HG02943 (cell line): ENCODE results near the gene PALD1.

Experiments
- ATAC-seq: cut with Tn5 transposase; IDR thresholded peaks from one replicate; pipeline ENCODE4 v1.9.1; 2021; ENCODE audit warnings: mild to moderate bottlenecking, low read depth, moderate library complexity; ENCODE audit not compliant: unreplicated experiment

PALD1 gene

DNA sequence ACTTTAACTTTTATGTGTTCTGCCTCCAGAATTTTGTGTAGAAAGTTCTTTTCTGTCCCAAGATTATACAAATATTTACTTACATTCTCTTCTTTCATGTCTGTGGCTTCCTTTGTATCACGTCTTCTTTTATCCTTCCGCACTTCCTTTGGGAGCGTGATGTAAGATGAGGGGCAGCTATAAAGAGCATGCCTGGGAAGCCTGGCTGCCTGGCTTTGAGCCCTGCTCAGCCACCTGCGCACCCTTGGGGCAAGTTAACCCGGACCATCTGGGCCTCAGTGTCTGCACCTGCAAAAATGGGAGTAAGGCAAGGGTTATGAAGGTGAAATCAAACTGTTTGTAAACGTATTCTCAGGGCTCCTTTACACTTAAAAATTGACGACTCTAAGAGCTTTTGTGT, 25.2 kb downstream of the PALD1 start:
- no peak for ATAC-seq

DNA sequence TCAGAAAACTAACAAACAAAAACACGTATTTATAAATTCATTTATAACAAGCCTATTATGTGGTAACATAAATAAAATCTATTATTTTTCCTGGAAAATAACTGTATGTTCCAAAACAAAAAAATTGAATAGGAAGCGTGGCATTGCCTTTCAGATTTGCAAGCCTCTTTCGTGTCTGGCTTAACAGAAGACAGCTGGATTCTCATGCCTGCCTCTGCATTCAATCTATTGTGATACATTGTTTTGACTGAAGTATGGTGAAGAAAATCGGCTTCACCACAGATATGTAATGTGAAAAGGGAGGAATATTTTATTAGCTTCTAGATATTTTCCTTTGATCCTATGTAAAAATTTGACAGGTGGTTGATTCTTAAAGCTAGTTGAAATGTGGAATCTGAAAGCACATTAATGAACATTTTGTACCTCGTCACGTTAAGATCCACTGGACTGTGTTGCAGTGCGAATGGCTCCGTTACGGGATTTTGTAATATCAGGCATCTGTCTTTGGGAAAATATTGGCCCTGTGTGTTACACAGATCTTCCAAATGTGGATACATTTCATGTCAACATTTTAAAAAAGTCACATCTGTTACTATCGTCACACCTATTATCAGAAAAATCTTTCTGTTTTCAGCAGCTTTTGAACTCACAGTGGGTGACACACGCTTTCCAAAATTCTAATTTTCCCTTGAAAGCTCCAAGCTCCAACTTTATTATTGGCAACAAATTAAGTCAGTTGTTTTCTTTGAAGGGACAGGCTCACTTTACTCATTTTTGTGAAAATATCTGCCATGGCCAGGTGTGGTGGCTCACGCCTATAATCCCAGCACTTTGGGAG, 26.2 kb downstream of the PALD1 start:
- ATAC-seq: no peak

DNA sequence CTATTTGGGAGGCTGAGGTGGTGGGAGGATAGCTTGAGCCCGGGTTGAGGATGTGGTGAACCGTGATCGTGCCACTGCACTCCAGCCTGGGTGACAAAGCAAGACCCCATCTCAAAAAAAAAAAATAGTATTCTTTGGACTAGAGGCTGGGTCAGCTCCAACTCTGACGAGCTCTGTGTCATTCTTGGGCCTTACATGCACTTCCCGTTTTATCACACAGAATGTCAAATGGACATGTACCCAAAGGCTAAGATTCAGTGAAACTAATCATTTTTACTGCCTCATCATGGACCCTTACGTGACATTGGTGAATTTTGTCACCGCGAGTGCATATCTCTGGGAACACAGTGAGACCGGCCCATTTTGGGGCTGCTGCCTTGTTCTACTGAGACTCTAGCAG, 27.3 kb downstream of the PALD1 start:
- no peak for ATAC-seq

DNA sequence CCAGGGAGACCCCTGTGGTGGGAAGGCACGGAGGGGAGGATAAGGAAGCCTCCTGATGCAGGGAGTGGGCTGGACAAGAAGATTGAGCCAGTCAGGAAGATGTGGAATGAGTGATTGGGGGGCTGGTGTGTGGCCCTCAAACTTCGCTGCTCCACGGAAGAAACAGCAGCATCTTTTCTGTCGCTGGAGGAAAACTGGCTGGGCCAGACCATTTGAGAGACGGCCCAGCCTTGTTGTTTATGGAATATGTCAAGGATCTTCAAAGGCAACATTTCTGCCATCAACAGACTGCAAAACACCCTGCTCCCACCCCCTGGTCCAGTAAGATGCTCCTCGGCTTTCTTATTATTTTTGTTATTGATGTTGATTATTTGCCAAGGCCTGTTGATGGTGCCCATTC, 29.4 kb downstream of the PALD1 start:
- no peak for ATAC-seq

DNA sequence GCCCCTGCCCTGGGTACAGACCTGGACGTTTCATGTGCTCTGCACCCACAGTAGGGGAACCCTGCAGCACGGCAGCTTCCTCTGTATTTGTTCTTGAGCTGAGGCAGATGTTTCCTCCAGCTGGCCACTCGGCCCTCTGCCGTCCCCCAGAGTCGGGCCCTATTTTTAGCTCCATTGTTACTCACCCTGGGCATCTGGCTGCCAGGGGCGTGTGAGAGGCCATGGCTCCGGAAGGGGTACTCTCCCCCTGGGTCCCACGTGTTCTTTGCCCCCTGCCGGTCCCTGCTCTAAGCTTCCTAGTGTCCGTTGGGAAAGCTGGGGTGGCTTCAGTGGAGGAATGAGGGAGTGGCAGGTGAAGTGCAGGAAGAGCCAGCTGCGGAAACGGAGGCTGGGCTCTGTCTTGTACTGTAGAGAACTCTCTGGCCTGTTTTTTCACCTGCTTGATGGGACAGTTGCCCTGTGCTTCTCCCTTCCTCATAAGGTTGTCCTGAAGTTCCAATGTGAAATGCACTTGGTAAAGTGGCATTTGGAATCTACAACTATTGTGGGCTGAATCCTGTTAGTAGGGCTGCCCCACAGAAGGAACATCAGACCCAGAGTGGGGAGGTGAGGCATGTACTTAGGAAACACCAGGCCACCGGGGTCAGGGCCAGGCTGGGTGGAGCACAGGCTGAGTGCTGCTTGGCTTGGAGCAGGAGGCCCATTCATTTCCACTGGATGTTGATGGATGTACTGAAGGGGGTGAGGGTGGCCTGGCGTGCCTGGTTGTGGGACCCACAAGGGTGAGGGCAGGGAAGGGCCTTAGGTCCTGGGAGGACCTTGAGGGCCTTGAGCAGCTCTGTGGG, 30.6 kb downstream of the PALD1 start:
- ATAC-seq: no peak

DNA sequence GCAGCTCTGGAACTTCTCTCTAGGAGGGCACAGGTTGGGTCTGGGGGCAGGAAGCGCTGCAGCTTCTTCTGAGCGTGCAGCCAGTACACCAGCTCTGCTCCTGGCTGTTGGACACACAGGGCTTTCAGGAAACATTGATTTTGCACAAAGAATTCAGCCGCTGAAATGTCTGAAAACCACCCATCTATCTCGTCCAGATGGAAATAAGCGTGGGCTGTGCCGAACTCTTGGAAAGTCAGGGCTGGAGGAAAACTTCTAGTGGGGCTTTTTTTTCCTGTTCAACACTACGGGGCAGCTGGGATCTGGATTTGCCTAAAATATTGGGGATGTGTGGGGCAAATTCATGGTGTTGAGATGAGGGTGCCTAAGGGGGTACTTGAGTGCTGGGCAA, 31.2 kb downstream of the PALD1 start:
- ATAC-seq: no peak

DNA sequence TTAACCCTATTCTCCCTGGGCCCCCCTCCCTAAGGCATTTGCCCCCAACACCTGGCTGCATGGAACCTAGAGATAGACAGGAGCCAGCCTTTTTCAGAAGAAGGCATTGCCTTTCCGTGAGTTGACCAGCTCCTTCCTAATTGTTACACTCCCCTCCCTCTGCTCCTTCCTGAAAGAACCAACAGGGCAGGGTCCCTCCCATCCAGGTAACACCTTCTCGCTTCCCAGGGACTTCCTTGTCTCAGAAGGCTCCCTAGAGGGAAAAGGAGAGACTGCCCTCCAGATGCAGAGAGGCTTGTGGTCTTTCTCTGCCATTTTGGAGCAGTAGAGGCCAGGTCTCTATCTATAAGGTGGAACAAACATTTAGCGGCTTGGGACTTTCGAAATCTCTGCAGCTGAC, 31.9 kb downstream of the PALD1 start:
- no peak for ATAC-seq

DNA sequence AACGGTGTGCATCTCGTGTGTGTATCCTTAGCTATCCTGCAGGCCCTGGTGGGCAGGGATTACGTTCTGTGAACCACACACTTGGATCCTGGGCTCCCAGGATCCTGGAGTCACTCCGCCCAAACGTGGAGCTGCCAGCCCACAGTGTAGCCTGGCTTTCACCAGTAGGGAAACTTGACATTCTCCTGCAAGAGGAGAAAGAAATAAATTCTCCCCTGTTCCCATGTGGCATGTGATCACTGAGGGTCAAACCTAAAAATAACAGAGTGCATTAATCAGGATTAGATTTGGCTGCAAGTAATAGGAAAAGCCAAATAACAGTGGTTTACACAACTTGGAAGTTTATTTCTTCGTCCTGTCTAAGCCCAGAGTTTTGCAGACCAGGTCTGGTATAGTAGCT, 32.3 kb downstream of the PALD1 start:
- no peak for ATAC-seq

DNA sequence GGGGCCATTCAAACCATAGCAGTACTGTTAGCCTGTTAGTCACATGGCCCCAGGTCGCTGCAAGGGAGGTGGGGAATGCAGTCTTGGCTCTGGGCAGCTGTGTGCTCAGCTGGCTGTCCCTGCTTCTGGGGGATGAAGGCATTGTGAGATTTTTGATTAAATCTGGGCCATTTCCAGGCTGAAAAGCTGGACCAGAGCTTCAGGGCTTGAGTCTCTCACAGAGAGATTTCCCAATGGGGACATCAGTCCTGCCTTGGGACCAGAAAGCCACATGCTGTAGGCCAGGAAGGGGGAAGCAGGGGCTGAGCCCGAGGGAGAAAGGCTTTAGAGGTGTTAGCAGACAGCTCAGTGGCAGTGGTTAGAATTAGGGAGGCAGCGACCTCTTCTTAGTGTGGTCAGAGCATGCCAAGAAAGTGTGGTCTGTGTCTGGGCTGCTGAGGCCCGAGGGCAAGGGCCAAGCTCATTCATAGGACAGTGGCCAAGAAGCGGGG, 33.6 kb downstream of the PALD1 start:
- no peak for ATAC-seq

DNA sequence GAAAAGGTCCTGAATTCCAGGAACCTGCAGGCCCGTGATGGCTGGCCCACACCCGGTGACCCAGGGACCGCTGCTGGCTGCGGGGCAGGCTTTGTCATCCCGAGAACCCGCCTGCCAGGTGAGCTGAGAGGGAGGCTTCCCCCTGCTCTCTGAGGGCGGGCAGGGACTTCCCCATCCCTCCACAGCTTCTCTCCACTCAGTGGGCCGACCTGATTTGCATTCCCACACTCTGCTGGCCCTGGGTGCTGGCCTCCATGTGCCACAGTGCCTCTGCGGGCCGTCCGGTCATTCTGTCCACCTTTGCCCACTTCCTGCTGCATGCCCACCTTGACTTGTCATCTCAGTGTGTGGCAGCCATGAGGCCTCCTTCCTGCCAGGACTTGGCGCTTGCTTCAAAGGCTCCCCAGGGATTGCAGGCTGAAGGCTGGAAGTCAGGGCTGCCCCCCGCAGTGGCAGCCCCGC, 35.3 kb downstream of the PALD1 start:
- no peak for ATAC-seq

DNA sequence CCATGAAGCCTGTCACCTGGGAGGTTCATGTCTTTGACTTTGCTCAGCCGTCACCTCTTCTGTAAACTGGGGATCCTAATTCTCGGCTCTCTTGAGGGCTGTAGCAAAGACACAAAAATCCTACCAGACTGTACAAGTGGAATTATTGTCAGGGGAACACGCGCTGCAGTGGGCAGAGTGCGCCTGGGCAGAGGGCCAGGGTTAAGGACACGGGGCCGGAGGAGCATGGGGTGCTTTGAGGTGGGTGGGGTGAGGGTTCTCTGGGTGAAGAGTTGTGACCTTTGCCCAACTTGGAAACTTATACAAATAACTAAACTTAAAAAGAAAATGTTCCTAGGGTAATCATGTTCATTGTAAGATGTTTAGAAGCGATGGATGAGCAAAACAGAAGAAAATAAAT, 36.0 kb downstream of the PALD1 start:
- no peak for ATAC-seq

DNA sequence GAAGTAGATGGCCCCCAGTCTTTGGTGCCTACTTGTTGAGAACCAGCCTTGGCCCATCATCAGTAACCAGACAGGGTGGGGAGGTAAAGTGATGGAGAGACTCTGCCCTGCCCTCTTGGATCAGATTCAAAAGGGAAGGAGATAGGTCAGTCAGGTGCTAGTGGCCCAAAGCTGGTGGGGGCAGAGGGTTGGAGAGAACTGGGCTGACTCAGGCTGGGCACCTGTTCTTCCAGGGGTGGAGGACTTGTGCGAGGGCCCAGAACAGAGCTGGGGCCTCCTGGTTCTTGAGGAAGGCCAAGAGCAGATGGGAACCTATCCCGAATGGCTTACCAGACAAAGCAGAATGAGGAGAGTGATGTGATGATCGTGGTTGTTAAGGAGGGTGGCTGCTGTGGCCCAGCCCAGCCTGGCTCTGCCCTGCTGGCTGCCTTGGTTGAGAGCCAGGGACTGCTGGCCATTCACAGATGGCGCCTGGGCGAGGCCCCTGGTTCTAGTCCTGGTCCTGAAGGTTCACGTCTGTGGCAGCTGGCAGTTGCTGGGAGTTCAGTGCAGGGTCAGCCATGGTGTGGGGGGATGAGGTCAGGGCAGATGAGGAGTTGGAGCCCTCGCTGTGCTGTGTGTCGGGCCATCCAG, 36.6 kb downstream of the PALD1 start:
- ATAC-seq: no peak

DNA sequence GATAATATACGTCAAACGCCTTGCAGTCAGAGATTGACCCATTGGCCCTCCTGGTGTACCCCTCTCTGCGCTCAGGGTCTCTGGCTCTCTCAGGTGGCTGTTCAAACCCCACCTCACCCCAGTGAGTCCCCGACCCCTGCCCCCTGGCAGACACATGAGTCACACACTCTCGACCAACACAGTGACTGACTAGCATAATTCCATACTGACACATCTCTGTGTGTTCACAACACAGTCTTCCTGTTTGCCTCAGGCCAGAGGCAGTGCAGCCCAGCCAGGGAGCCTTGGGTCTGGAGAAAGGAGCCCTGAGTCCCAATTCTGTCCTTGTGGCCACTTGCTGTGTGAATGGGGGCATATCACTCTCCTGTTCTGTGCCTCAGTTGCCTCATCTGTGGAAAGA, 40.1 kb downstream of the PALD1 start:
- ATAC-seq: no peak

DNA sequence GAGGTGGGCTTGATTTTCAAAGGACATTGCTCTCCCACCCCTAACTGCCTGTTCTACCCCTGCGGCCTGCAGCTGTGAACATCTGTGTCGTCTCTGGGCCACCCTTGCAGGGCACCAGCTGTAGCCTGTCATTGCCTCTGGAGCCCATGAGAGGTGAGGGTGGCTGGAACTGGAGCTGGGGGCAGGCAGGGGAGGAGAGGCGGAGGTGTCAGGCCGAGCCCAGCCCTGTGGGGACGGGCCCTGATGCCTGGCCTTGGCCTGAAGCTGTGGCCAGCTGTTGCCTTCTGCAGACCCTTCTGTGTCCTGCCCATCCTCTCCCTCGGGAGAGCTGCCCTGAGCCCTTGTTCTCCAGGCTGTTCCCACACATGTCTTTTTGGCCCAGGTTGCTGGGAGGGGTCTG, 44.5 kb downstream of the PALD1 start:
- no peak for ATAC-seq

DNA sequence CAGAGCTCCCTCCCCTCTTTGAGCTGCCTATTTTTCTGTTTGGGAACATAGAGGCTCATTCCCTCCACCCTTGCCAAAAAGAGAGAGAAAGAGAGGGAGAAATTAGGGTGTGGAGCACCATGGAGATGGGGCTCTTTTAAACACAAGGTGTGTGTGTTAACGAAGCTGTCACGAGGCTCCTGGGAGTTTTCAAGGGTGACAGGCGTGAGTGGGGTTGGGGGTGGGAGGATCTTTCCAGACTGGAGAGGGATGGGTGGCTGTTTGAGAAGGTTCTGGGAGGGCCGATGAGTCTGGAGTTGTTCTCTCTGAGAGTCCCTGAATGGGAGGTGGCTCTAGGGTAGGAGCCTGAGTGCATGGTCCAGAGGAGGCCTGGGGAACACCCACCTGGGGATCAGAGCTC, 45.0 kb downstream of the PALD1 start:
- ATAC-seq: no peak

DNA sequence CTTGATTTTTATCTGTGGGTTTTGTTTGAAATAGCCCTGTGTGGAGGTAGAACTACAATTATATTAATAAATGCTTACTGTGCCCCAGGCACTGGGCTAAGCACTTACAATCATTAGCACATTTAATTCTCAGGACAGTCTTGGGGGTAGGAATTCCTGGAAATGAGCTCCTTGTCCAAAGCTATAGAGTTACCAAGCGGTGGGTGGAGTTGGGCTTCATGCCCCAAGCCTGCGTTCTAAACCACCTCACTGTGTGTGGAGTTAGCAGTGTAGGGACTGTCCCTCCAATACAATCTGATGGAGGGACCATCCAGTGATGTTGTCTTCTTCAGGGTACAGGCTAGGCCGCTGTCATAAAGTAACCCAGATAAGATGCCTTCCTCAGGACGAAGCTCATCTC, 49.7 kb downstream of the PALD1 start:
- ATAC-seq: no peak

DNA sequence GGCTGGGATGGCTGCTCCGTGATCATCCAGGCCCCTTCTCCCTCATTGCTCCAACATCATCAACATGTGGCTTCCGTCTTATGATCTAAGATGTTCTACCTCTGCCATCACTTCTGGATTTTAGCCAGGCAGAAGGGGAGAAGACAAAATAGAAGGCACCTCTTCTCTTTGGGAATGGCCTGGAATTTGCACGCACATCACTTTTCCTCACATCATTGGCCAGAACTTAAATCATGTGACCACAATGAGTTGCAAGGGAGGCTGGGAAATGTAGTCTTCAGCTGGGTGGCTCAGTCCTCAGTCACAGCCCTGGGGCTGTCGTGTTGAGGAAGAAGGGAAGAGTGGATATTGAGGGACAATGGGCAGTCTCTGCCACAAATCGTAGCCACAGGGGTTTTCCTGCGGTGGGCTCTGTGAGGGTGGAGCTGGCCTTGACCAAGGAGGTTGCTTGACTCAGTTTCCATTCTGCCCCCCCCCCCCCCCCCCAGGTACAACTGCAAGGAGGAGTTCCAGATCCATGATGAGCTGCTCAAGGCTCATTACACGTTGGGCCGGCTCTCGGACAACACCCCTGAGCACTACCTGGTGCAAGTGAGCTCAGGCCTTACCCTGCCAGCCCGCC, 50.3 kb downstream of the PALD1 start:
- ATAC-seq: no peak

DNA sequence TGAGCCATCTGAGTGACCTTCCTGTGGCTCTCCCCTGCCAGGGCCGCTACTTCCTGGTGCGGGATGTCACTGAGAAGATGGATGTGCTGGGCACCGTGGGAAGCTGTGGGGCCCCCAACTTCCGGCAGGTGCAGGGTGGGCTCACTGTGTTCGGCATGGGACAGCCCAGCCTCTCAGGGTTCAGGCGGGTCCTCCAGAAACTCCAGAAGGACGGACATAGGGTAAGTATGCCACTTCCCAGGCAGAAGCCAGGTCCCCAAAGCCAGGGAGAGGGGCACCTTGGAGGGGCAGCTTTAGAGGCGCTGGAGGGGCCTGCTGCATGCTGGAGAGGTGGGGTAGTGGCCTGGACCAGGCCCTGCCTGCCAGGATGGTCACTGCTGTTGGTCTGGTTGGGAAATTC, 51.3 kb downstream of the PALD1 start:
- ATAC-seq: no peak

DNA sequence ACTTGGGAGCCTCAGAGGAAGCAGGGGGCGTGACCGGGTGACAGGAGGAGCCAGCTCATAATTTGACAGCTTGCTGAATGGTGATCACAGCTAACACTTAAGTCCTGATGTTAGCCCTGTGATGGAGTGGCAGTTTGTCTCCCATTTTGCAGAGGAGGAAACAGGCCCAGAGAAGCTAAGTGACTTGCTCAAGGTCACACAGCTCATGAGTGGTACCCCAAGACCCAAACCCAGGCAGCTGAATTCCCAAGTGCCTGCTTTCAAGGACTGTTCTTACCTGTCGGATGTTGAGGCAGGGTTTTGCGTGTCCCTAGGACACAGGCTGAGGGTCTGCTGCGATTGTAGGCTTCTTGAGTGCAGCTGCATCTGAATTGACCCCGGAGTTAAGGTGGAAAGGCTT, 51.7 kb downstream of the PALD1 start:
- no peak for ATAC-seq

DNA sequence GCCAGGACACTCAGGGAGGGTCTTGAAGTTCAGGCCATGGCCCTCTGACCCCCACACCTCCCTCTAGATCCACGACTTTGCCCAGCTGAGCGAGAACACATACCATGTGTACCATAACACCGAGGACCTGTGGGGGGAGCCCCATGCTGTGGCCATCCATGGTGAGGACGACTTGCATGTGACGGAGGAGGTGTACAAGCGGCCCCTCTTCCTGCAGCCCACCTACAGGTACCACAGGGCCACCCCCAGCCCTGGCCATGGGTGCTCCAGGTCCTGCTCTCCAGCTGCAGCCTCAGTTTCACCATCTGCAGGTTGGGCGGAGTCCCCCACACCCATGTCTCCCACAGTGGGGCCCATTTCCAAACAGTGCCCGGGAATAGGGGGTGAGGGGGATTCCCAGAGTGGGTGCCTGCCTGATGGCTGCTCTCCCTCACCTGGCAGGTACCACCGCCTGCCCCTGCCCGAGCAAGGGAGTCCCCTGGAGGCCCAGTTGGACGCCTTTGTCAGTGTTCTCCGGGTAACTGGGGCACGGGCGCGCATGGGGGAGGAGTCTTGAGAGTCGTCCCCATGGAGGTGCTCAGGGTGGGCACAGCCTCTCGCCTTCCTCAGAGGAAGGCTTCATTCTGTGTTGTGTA, 54.1 kb downstream of the PALD1 start:
- ATAC-seq: no peak
